Stimulated activated naive CD8-positive, alpha-beta T cell treated with anti-CD3 and anti-CD28 coated beads, Interleukin-15, Interleukin-2, amounts not matched to agents 100 ng/mL and 50 ng/mL, for 24 hours (primary cell): ENCODE measurements around the gene HSF5.
A peak's percentile ranks its signal among the peaks of the same experiment; 100 is the strongest.

Source experiments
- H3K27ac Mint-ChIP-seq: one replicate; pipeline ENCODE4 v1.8.0; 2021; ENCODE audit warnings: mild to moderate bottlenecking, mixed read lengths
- H3K27me3 Mint-ChIP-seq: one replicate; pipeline ENCODE4 v1.8.0; 2021; ENCODE audit warnings: mixed read lengths
- H3K36me3 Mint-ChIP-seq: one replicate; pipeline ENCODE4 v1.8.0; 2021; ENCODE audit warnings: low read depth, mixed read lengths
- H3K4me1 Mint-ChIP-seq: one replicate; pipeline ENCODE4 v1.8.0; 2021; ENCODE audit warnings: low read depth, mixed read lengths
- H3K4me3 Mint-ChIP-seq: one replicate; pipeline ENCODE4 v1.8.0; 2021; ENCODE audit warnings: mild to moderate bottlenecking, mixed read lengths
- H3K9me3 Mint-ChIP-seq: one replicate; pipeline ENCODE4 v1.8.0; 2021; ENCODE audit warnings: mixed read lengths

HSF5 gene

DNA sequence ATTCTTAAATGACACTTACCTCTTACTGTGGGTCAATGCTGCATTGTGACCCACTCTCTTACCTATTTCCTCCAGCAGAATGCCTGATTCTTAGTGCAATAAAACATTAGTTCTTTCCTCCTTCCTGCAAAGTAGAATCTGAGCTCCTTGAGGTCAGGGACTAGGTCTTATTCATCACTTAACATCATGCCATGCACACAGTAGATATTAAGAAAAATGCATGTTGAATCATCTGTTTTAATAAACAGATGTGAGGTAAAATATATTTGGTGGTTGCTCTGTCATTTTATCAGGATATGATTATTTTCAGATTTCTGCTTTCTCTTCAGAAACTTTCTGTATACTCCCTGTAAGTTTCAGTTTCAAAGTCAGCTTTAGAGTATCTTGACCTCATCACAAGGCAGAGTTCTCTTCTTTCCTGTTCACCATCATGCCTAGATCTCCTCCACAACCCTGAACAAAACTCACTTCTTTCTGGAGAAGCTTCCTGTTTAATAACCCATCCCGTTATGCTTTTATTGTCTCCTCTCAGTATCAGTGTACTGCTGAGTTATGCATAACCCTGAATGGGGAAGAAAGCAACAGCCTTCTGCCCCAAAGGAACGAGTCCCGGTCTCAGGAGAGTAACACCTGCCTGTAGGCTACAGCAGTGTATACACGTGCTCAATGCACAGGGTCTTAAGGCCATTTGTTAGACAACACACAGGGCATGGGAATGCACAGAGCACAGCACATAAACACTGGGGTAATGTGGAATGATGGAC lies 105.9 kb downstream of the HSF5 start:
- peaks cover 49% of the 10 kb centered on the region for H3K4me1 Mint-ChIP-seq
- no peaks in the 10 kb centered on the region for H3K27me3 Mint-ChIP-seq
- no peaks in the 10 kb centered on the region for H3K9me3 Mint-ChIP-seq
- peaks cover 4% of the 10 kb centered on the region for H3K36me3 Mint-ChIP-seq
- H3K27ac Mint-ChIP-seq: peak overlapping the region; percentile 43
- peak overlapping the region; percentile 3 for H3K4me3 Mint-ChIP-seq

DNA sequence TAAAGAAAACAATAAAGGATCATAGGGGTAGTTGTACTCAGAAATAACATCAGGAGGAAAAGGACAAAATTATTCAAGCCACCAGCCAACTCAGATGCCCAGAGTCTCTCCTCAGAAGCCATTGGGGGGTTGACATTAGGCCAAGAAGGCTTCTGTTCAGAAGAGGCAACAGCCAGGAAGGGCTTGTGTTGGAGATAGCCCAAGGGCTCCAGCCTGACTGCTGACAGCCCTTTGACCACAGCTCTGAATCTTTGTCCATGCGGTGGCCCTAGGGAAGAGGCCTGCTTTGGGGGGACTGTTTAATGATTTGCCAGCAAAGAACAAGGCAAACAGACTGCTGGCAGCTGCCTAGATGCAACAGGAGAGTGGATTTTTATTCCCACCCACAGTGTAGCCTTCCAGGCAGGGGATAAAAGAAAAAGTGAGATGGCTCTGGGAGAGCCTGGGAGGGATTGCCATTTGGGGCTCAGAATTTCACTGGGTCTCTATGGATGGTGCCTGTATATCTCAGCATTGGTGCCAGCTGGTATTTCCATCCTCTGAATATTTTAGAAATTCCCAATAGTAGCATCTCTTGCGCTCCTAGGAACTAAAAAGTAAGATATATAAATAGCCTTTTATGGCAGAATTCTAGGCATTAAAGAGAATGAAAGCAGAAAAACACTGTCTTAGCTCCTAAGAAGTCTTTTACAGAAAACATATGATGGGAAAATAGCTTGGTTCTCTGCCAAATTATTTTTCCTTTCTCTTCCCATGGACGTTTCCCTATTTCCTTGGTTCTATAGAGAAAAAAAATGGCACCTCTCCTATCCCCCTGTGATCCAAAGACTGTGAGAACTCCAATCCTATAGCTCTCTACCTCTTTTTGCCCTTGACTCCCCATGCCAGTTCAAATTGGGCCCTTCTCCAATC lies 106.8 kb downstream of the HSF5 start:
- Mint-ChIP-seq H3K36me3 (peaks cover 4% of the 10 kb centered on the region), H3K27me3 (no peaks in the 10 kb centered on the region), H3K4me1 (peaks cover 49% of the 10 kb centered on the region), H3K27ac (peak overlapping the region; percentile 47), H3K4me3 (peak overlapping the region; percentile 3), H3K9me3 (no peaks in the 10 kb centered on the region)

- Mint-ChIP-seq H3K27me3 (no peaks in the 10 kb centered on the region), H3K4me3 (no peak overlapping the region), H3K4me1 (peaks cover 49% of the 10 kb centered on the region), H3K9me3 (no peaks in the 10 kb centered on the region), H3K27ac (peak overlapping the region; percentile 47), H3K36me3 (peaks cover 4% of the 10 kb centered on the region)
Measured at GRCh38 chr17:58380207-58381123, 107.7 kb downstream of the HSF5 start.

GRCh38 chr17:58379511-58379824 lies 108.7 kb downstream of the HSF5 start:
- Mint-ChIP-seq H3K9me3 (no peaks in the 10 kb centered on the region), H3K27me3 (no peaks in the 10 kb centered on the region), H3K4me3 (no peak overlapping the region), H3K27ac (peak overlapping the region; percentile 78), H3K4me1 (peaks cover 49% of the 10 kb centered on the region), H3K36me3 (peaks cover 4% of the 10 kb centered on the region)

DNA sequence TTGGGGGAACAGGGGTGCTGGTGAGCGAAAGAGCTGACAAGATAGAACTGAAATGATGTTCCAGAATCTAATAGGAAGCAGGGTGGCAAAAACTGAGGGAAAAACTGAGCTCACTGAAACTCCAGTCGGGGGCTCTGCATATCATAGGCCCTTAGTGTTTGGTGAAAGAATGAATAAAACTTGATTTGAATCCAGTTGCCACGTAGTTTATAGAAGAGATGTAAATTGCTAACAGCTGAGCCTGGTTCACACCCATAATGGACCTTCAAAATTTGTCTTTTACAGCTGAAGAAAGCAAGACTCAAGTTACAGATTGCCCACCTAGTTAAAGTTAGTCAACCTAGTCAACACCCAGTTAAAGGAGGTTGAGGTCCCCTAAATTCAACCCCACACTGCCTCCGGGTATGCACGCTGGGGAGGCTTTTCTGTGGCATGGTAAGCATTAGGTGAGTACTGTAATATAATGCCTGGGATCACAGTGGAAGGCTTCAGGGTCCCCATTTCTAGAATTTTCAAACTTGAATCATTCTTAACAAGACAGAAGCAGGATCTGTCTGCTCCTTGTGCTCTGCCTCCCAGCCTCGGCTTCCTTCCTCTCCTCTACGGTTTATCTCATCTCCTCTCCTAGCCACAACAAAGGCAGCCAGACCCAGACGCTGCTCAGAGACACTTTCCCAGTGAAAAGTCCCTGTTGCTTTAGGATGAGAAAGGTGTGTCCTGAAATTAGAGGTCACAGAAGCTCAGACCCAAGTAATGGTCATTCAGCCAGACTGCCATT lies 109.3 kb downstream of the HSF5 start:
- no peaks in the 10 kb centered on the region for H3K27me3 Mint-ChIP-seq
- peaks cover 4% of the 10 kb centered on the region for H3K36me3 Mint-ChIP-seq
- peak overlapping the region; percentile 78 for H3K27ac Mint-ChIP-seq
- no peak overlapping the region for H3K4me3 Mint-ChIP-seq
- H3K9me3 Mint-ChIP-seq: no peaks in the 10 kb centered on the region
- peaks cover 47% of the 10 kb centered on the region for H3K4me1 Mint-ChIP-seq

GRCh38 chr17:58377661-58378060 lies 110.5 kb downstream of the HSF5 start:
- H3K27me3 Mint-ChIP-seq: no peaks in the 10 kb centered on the region
- H3K36me3 Mint-ChIP-seq: peaks cover 4% of the 10 kb centered on the region
- H3K9me3 Mint-ChIP-seq: no peaks in the 10 kb centered on the region
- H3K27ac Mint-ChIP-seq: no peak overlapping the region
- H3K4me1 Mint-ChIP-seq: peaks cover 38% of the 10 kb centered on the region
- H3K4me3 Mint-ChIP-seq: no peak overlapping the region

DNA sequence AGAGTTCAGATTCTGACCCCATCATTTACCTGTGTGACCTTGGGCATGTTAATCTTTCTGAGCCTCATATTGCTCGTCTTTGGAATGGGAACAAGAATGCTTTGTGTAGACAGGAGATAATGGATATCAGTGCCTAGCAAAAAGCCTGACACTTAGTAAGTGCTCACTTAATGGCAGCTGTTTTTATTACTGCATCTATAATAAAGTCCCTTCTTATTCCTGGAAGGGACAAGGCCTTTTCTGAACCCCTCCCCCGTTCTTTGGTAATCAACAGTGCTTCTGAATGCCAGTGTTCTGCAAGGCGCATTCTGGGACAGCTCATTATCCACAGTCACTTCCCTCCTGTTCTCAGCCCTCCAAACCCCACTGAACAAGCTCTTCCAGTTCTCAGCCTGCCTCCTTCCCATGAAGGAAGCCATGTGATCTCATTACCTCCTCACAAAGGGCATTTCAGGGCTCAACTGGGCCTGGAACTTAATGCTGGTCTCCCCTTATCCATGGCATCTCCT lies 111.1 kb downstream of the HSF5 start:
- no peak overlapping the region for H3K4me3 Mint-ChIP-seq
- H3K9me3 Mint-ChIP-seq: no peaks in the 10 kb centered on the region
- H3K36me3 Mint-ChIP-seq: peaks cover 4% of the 10 kb centered on the region
- H3K4me1 Mint-ChIP-seq: peaks cover 33% of the 10 kb centered on the region
- H3K27me3 Mint-ChIP-seq: no peaks in the 10 kb centered on the region
- no peak overlapping the region for H3K27ac Mint-ChIP-seq

DNA sequence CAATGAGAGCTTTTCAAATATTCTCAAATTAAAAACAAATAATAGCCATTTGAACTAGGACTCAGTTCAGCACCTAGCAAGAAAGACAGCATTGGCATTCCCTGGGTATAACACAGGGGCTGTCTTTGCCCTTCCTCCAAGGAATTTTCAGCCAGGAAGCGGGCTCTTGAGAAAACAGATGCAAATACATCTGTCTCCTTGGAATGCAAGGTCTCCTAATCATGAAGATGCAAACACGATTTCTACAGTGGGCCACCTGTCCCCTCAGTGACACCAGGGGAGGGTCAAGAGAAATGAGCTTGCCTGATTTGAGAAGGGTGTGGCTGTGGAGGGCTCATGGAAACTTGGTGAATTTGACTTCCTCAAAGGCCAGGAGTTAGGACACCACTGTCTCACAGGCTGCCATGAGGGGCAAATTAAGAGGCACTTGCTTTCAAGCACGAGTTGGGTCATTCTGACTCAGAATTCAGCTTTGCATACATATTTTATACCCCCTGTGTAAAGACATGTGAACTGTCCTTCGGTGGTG lies 111.7 kb downstream of the HSF5 start:
- Mint-ChIP-seq H3K4me3 (no peak overlapping the region), H3K4me1 (peaks cover 28% of the 10 kb centered on the region), H3K27me3 (no peaks in the 10 kb centered on the region), H3K9me3 (no peaks in the 10 kb centered on the region), H3K27ac (no peak overlapping the region), H3K36me3 (peaks cover 4% of the 10 kb centered on the region)

GRCh38 chr17:58375811-58376210 lies 112.4 kb downstream of the HSF5 start:
- Mint-ChIP-seq H3K27ac (no peak overlapping the region), H3K27me3 (no peaks in the 10 kb centered on the region), H3K4me3 (no peak overlapping the region), H3K4me1 (peaks cover 27% of the 10 kb centered on the region), H3K9me3 (no peaks in the 10 kb centered on the region), H3K36me3 (peaks cover 4% of the 10 kb centered on the region)

DNA sequence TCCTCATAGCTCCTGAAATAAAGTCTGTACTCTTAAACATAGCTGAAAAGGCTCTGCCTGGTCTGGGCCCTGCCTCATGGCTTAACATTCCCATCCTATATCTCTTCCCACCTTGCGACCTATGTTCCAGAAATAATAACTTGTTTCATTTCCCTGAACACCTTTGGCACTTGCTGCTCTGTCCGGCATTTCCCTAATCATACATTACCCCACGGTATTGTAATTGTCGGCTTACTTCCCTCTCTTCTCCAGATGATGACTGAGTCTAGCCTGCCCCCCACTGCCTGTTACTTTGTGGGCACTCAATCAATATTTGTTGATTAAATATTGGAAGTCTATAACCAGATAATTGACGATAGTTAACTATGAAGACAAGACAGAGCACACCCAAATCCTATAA lies 113.0 kb downstream of the HSF5 start:
- Mint-ChIP-seq H3K27me3 (no peaks in the 10 kb centered on the region), H3K4me3 (no peak overlapping the region), H3K4me1 (peaks cover 29% of the 10 kb centered on the region), H3K27ac (no peak overlapping the region), H3K9me3 (no peaks in the 10 kb centered on the region), H3K36me3 (peaks cover 7% of the 10 kb centered on the region)

DNA sequence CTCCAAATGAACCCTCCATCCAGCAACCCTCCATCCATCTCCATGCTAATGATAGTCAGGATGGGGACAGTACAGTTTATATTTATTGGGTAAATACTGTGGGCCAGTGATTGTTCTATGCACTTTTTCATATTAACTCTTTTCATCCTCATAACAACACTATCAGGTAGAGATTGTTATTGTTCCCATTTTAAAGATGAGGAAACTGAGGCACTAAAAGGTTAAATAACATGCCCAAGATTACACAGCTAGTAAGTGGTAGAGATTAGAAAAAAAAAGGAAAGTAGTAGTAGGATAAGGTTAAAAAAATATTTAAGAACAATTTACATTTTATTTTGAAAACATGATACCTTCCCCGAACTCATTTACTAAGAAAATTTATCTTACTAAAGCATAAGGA lies 114.3 kb downstream of the HSF5 start:
- H3K27me3 Mint-ChIP-seq: no peaks in the 10 kb centered on the region
- no peak overlapping the region for H3K27ac Mint-ChIP-seq
- no peak overlapping the region for H3K4me3 Mint-ChIP-seq
- no peaks in the 10 kb centered on the region for H3K9me3 Mint-ChIP-seq
- H3K4me1 Mint-ChIP-seq: peaks cover 24% of the 10 kb centered on the region
- H3K36me3 Mint-ChIP-seq: peaks cover 3% of the 10 kb centered on the region

- peaks cover 21% of the 10 kb centered on the region for H3K4me1 Mint-ChIP-seq
- no peaks in the 10 kb centered on the region for H3K9me3 Mint-ChIP-seq
- H3K27me3 Mint-ChIP-seq: no peaks in the 10 kb centered on the region
- no peak overlapping the region for H3K27ac Mint-ChIP-seq
- H3K4me3 Mint-ChIP-seq: no peak overlapping the region
- H3K36me3 Mint-ChIP-seq: peaks cover 3% of the 10 kb centered on the region
Measured at GRCh38 chr17:58373003-58373402, 115.2 kb downstream of the HSF5 start.

- H3K4me1 Mint-ChIP-seq: peaks cover 21% of the 10 kb centered on the region
- peaks cover 3% of the 10 kb centered on the region for H3K36me3 Mint-ChIP-seq
- H3K27me3 Mint-ChIP-seq: no peaks in the 10 kb centered on the region
- H3K27ac Mint-ChIP-seq: no peak overlapping the region
- no peak overlapping the region for H3K4me3 Mint-ChIP-seq
- no peaks in the 10 kb centered on the region for H3K9me3 Mint-ChIP-seq
Measured at GRCh38 chr17:58371300-58371950, 116.8 kb downstream of the HSF5 start.
